ENCODE data around the gene HECTD1.
"Not testable (repeated sequence)": the region's sequence is repeated elsewhere in the genome, so short reads cannot be mapped to it uniquely, and the experiment has no call there.

Gene HECTD1

DNA sequence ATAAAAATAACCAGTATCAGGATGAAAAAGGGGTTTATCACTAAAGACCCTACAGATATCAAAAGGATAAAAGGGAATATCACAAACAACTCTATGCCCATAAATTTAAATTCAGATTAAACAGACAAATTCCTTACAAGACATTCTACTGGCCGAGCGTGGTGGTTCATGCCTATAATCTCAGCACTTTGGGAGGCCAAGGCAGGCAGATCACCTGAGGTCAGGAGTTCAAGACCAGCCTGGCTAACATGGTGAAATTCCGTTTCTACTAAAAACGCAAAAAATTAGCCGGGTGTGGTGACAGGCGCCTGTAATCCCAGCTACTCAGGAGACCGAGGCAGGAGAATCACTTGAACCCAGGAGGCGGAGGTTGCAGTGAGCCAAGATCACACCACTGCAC is 15.0 kb downstream of the HECTD1 start:
- not testable (repeated sequence) for DNase-seq

DNA sequence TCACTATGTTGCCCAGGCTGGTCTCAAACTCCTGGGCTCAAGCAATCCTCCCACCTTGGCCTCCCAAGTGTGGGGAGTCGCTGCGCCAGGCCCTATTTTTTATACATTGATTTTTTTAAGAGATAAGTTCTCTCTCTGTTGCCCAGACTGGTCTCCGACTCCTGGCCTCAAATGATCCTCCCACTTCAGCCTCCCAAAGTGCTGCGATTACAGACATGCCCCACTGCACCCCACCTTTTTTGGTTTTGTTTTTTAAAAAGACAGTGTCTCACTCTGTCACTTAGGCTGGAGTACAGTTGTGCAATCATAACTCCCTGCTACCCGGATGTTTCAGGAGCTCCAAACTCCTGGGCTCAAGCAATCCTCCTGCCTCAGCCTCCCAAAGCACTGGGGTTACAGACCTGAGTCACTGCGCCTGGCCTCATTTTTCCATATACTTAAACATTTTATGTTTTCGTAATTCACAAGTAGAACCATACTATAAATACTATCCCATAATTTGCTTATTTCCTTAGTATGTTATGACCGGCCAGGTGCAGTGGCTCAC is 16.8 kb downstream of the HECTD1 start:
- no peak for DNase-seq

DNA sequence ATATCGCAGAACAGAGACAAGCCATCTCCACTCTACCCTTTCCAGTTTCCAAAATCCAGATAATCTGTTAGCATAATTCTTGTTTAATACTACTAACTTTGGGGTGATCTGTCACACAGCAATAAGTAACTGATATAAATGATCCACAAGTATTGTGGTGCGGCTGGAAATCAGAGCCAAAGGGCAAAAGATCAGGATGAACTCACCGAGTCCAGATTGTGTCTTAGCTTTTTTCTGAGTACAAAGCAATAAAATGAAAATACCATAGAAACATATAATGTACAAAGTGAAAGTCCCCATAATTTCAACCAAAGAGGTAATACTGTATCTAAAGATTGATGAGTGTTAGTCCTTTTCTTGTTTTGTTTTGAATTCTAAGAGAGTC is 17.4 kb downstream of the HECTD1 start:
- DNase-seq, result no peak

GRCh38 chr14:31189346-31190218 is 18.0 kb downstream of the HECTD1 start:
- no peak for DNase-seq

- no peak for DNase-seq
Observed at GRCh38 chr14:31188744-31189143, 18.8 kb downstream of the HECTD1 start.

GRCh38 chr14:31182016-31182415 is 25.6 kb downstream of the HECTD1 start:
- DNase-seq, result not testable (repeated sequence)

GRCh38 chr14:31181271-31181670 is 26.3 kb downstream of the HECTD1 start:
- DNase-seq, result no peak

DNA sequence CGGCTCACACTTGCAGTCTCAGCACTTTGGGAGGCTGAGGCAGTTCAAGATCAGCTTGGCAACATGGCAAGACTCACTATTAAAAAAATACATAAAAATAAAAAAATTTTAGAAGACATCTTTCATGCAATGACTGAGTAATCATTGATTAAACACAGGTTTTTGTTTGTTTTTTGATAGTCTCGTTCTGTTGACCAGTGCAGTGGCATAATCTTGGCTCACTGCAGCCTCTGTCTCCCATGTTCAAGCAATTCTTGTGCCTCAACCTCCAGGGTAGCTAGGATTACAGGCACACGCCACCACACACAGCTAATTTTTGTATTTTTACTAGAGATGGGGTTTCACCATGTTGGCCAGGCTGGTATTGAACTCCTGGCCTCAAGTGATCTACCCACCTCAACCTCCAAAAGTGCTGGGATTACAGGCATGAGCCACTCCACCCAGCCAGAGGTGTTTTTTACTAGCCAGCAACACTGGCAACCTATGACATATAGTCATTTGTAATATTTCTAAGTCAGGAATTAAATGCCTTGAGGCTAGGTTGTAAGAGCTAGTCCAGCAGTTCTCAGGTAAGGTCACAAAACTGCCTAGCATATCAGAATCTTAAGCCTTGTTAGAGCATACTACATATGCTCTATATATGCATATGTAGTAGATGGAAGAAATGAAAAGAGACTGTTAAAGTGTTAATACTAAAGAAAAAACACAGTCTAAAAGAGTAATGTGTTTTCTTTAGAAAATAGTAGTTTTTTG is 27.1 kb downstream of the HECTD1 start:
- DNase-seq, result no peak

DNA sequence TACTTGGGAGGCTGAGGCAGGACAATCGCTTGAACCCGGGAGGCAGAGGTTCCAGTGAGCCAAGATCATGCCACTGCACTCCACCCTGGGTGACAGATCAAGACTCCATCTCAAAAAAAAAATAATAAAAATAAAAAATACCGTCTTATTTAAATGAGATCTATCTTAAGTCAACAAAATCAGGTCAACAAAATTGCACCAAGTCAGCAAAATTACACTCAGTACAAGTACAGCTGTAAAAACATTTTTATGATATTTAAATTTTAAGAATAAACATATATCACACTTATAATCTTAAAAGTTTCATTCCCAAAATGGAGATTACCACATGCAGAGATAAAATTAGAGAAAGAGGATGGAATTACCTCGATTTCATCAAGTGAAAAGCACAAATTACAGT is 33.2 kb downstream of the HECTD1 start:
- DNase-seq, result no peak

DNA sequence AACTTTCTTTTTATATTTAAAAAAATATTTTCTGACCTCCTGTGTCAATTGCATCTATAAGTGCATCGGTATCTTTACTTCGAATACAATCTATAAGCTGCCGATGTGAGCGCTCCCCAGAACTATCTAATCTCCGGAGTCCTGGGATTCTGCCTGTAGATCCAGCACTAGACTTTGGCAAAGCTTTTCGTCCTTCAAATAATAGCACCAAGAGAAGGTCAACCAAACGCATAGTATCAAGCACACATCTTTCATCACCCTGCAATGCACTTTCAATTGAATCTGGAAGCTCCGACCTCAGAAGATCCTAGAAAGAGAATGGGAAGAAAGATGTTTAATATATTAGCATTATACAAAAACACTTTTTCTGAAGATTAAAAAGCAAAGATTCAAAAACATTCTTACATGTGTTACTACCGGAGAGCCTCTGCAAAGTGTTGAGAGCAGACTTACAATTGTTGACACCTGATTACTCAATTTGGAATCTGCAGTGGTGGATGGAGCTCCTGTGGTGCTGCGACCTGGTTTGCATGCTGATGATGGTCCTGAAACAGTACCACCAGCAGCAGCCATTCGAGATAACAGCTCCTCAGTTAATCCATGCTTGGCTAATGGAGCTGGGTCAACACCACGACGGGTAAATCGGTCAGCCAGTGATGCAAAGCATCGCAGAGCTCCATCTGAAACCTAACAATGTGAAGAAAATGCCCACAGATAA is 34.3 kb downstream of the HECTD1 start:
- no peak for DNase-seq

DNA sequence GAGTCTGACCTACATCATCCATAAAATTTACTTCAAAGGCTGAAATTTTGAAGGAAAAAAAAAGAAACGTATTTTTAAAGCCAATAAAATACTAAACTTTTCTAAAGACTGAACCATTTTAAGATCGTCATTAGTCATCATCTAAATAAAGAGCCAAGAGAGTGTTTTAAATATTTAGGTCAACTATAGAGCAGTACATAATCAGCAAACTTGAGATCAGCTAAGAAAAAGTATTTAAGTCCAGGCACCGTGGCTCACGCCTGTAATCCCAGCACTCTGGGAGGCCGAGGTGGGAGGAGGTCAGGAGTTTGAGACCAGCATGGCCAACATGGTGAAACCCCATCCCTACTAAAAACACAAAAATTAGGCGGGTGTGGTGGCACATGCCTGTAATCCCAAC is 35.5 kb downstream of the HECTD1 start:
- DNase-seq, result no peak

DNA sequence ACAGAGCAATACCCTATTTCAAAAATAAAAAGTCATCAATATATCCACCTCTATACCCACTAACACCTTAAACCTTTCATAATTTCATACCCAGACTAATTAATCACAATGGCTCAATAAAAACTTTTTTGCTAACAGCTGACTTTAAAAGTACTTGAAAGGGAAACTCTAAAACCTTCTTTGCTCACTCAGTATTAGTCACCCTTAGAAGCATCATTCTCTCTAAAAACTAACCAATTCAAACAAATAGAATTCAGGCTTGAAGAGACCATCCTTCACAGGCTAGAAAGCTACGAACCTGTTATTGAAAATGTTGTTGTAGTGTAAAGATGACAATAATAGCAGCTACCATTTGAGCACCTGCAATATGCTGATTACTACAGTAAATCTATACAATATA is 37.2 kb downstream of the HECTD1 start:
- DNase-seq, result no peak

- no peak for DNase-seq
Observed at GRCh38 chr14:31169877-31170276, 37.7 kb downstream of the HECTD1 start.

DNA sequence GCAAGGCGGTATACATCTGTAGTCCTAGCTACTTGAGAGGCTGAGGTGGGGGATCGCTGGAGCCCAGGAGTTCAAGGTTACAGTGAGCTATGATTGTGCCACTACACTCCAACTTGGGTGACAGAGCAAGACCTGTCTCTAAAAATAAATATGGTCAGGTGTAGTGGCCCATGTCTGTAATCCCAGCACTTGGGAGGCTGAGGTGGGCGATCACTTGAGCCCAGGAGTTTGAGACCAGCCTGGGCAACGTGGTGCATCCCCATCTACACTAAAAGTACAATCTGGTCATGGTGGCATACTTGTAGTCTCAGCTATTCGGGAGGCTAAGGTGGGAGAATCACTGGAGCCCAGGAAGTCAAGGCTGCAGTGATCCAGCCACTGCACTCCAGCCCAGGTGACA is 40.6 kb downstream of the HECTD1 start:
- no peak for DNase-seq

DNA sequence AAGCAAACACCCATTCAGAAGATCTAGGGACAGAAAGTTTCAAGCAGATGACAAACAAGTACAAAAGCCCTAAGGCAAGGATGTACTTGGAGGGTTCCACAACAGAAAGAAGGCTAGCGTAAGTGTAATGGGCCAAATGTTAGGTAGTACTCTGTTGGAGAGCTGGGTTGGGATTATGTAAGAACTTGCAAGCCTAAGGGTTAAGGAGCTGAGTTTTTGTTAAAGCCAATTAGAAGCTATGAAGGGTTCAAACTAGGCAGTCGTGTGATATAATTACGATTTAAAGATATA is 41.4 kb downstream of the HECTD1 start:
- DNase-seq, result no peak

- DNase-seq, result no peak
Observed at GRCh38 chr14:31164115-31164514, 43.5 kb downstream of the HECTD1 start.

DNA sequence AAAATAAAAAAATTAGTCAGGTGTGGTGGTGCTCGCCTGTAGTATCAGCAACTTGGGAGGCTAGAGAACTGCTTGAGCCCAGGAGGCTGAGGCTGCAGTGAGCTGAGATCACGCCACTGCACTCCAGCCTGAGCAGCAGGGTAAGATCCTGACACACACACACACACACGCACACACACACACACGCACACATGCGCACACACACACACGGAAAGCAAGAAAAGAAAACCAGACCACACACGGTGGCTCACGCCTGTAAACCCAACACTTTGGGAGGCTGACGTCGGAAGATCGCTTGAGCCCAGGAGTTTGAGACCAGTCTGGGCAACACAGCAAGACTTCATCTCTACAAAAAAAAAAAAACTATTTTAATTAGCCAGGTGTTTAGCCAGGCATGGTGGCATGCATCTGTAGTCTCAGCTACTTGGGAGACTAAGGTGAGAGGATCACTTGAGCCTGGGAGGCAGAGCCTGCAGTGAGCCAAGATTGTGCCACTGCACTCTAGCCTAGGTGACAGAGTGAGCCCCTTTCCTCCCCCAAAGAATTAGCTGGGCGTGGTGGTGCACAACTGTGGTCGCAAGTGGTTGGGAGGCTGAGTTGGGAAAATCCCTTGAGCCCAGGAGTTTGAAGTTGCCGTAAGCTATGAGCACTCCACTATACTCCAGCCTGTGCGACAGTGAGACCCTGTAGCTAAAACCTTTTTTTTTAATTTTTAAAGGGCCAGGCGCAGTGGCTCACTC is 44.5 kb downstream of the HECTD1 start:
- DNase-seq, result no peak

- no peak for DNase-seq
Observed at GRCh38 chr14:31161274-31161673, 46.3 kb downstream of the HECTD1 start.

DNA sequence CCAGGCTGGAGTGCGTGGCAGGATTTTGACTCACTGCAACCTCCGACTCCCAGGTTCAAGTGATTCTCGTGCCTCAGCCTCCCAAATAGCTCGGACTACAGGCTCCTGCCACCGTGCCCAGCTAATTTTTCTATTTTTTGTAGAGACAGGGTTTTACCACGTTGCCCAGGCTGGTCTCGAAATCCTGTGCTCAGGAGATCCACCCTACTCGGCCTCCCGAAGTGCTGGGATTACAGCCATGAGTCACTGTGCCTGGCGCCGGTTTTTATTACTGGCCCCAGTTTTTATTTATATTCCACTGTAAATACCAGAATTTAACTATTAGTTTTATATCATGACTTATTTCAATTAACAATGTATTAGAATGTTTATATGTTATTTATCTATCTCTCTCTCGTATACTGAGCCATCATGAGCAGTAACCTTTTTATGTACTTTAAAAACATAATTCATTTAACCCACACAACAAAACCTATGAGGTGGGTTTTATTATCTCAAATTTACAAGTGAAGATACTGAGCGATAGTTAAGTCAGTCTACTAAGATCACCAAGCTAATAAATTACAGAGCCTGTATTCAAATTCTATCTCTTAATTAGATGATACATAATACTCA is 47.8 kb downstream of the HECTD1 start:
- no peak for DNase-seq

DNA sequence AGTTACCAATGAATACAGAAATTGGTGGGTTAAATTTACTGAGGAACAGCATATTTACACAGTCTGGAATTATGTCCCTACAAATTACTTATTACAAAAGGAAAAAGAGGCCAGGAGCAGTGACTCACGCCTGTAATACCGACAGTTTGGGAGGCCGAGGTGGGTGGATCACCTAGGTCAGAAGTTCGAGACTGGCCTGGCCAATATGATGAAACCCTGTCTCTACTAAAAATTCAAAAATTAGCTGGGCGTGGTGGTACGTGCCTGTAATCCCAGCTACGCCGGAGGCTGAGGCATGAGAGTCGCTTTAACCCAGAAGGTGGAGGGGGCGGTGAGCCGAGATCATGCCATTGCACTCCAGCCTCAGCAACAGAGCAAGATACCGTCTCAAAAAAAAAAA is 52.6 kb downstream of the HECTD1 start:
- no peak for DNase-seq

GRCh38 chr14:31142455-31143087 is 65.0 kb downstream of the HECTD1 start:
- no peak for DNase-seq

DNA sequence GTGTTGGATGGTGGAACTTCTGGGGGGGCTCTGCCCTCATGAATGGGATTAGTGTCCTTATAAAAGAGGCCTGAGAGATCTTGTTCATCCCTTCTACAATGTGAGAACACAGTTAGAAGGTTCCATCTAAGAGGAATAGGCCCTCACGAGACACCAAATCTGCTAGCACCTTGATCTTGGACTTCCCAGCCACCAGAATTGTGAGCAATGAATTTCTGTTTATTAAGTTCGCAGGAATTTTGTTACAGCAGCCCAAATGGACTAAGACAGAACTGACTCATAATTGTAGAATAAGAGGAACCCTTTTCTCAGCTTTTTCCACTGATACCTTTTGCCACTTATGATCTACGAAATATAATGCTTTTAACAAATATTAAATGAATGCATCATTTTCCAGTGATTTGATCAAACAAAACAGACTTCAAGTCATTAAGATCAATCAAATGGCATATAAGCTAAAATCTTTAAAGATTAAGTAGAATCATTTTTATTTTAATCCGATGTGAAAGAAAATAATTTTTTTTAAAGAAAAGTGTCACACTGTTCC is 68.2 kb downstream of the HECTD1 start:
- no peak for DNase-seq
